ENCODE measurements around the gene ZBTB16.
A peak's percentile ranks its signal among the peaks of the same experiment; 100 is the strongest.

DNA sequence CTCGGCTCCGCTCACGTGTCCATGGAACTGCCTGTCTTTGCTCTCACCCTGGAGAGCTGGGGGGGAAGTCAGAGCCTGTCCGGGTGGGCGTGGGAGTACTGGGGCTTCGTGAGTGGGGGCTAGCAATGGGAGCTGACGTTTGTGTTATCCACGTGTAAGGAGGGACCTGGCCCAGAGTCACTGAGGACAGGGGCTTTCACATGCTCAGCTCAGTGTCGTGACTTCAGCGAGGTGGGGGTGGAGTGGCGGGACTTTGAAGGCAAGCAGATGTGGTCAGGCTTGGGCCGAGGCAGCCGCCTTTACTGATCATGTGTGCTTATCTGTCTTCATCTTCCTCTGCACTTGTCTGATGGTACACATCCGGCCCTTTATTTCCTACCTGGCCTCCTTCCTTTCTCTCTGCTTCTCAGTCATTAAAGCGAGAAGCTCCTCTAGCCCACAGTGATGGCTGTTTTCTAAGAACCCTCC lies 123.6 kb downstream of the ZBTB16 start:
- peak; percentile 41 for TF ChIP-seq POLR2AphosphoS5 (IDR thresholded peaks at IDR 0.05; ENCODE audit: low read depth)
- TF ChIP-seq, protein P1, sequence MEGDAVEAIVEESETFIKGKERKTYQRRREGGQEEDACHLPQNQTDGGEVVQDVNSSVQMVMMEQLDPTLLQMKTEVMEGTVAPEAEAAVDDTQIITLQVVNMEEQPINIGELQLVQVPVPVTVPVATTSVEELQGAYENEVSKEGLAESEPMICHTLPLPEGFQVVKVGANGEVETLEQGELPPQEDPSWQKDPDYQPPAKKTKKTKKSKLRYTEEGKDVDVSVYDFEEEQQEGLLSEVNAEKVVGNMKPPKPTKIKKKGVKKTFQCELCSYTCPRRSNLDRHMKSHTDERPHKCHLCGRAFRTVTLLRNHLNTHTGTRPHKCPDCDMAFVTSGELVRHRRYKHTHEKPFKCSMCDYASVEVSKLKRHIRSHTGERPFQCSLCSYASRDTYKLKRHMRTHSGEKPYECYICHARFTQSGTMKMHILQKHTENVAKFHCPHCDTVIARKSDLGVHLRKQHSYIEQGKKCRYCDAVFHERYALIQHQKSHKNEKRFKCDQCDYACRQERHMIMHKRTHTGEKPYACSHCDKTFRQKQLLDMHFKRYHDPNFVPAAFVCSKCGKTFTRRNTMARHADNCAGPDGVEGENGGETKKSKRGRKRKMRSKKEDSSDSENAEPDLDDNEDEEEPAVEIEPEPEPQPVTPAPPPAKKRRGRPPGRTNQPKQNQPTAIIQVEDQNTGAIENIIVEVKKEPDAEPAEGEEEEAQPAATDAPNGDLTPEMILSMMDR (IDR thresholded peaks at IDR 0.05; ENCODE audit: insufficient read depth, low read length), result no peak
- TF ChIP-seq REST (IDR thresholded peaks at IDR 0.05; ENCODE audit: insufficient replicate concordance, low read depth), result no peak
- no peak for TF ChIP-seq GABPA (IDR thresholded peaks at IDR 0.05; ENCODE audit: low read depth)

All from HL-60 (cell line).